ENCODE data around the gene PHTF2. TPM values are rescaled to one million over a fixed set of nuclear protein-coding genes. Genes with fewer than 3 reads are reported as not detected.

PHTF2 gene
- polyA plus RNA-seq, 3 donors from 2014 or later: 4.1 to 9.3 (median 4.1) TPM

DNA sequence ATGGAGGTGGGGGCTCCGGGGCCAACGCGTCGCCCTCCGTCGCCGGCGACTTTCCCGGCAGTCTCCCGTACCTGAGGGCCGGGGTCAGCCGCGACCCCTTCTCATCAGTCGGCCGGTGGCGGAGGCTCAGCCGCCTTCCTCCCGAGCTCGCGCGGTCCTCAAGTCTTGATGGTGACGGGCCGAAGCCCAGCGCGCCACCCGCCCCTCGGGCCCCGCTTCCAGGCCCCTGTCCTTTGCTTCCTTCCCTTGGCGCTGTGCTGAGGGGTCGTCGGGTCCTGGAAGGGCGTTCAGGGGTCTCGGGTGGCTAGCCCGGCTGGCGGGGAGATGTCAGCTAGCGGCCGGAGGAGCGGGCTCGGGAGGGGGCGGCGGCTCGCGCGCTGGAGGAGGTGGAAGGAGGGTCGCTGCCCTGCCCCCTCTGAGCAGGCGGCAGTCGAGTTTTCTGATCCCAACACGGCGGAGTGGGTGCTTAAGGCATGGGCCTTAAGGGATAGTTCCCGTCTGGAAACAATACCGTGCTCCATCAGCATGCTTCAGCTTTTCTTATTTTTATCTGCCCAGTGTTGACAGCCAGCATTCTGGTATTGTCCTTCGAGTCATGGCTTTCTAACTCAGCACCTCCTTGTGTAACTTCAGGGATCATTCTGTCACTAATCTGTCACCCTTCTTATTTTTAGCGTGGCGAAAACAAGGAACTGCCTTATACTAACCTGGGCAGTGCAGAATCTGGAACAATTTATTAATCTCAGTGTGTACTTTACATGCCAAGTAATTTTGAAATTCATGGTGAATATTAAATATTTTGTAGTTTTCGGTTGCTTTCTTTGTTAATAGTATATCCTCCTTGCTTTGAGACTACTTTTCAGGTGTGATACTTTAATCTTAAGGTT is 748 bp downstream of the PHTF2 start:
- DNase-seq: peak; percentile 6 to 24 (median 16)
- peak overlapping the region; percentile 91 to 99 (median 93) for H3K4me3 Mint-ChIP-seq
- peaks cover 74 to 88% of the 10 kb centered on the region in 2 donors for H3K4me1 Mint-ChIP-seq
- H3K27ac Mint-ChIP-seq: peak overlapping the region; percentile 89 to 95 (median 94)
- H3K36me3 Mint-ChIP-seq: no peaks in the 10 kb centered on the region
- peaks cover 6 to 13% (median 9%) of the 10 kb centered on the region in 3 donors for H3K27me3 Mint-ChIP-seq (ENCODE audit: low read depth in 3 of 3)
- no peaks in the 10 kb centered on the region for H3K9me3 Mint-ChIP-seq

DNA sequence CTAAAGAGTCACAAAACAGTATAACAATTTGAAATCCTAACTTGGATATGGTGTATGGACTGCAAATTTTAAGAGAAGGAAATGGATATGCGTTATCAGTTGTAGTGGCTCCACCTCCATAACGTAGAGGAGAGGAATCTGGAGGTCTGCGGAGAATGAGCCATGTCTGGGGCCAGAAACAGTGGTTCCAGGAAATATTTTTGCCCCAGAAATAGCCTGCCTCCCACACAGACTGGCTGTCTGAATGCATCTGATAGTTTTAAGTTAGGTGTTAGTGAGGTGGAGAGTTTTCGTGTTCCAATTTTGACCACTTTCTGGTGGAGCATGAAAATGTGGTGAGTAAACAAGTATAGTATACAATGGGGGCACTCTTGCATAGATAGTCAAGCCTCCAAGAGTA is 1.6 kb downstream of the PHTF2 start:
- DNase-seq: no peak
- H3K4me3 Mint-ChIP-seq: peak overlapping the region; percentile 91 to 99 (median 93)
- H3K27ac Mint-ChIP-seq: peak overlapping the region in 5 of 6 donors; percentile 8 to 82 (median 63)
- no peaks in the 10 kb centered on the region for H3K9me3 Mint-ChIP-seq
- H3K27me3 Mint-ChIP-seq (ENCODE audit: low read depth in 3 of 3): peaks cover 3 to 13% (median 9%) of the 10 kb centered on the region in 3 donors
- no peaks in the 10 kb centered on the region for H3K36me3 Mint-ChIP-seq
- peaks cover 75 to 87% of the 10 kb centered on the region in 2 donors for H3K4me1 Mint-ChIP-seq

DNA sequence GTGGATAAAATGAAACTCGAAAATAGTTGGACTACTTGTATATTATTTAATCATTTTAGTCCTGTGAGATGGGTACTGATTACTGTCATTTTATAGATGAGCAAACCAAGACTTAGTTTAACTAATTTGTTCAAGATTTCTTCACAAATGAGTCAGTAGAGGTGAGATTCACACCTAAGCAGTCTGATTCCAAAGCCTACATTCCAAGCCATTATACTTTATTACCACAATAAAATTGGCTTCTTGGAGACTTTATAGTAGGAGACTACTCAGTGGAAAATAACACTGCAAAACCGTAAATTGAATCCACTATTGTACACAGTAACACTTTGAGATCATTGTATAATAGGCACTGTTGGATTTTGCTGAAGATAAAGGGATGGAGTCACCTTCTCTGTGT is 2.2 kb downstream of the PHTF2 start:
- Mint-ChIP-seq H3K4me3 (peak overlapping the region in 2 of 5 donors; percentile 91 to 97), H3K27ac (no peak overlapping the region), H3K9me3 (no peaks in the 10 kb centered on the region), H3K36me3 (peaks cover 0 to 3% (median 0%) of the 10 kb centered on the region in 3 donors), H3K4me1 (peaks cover 80 to 83% of the 10 kb centered on the region in 2 donors), H3K27me3 (ENCODE audit: low read depth in 3 of 3) (peaks cover 3 to 13% (median 9%) of the 10 kb centered on the region in 3 donors)
- no peak for DNase-seq

DNA sequence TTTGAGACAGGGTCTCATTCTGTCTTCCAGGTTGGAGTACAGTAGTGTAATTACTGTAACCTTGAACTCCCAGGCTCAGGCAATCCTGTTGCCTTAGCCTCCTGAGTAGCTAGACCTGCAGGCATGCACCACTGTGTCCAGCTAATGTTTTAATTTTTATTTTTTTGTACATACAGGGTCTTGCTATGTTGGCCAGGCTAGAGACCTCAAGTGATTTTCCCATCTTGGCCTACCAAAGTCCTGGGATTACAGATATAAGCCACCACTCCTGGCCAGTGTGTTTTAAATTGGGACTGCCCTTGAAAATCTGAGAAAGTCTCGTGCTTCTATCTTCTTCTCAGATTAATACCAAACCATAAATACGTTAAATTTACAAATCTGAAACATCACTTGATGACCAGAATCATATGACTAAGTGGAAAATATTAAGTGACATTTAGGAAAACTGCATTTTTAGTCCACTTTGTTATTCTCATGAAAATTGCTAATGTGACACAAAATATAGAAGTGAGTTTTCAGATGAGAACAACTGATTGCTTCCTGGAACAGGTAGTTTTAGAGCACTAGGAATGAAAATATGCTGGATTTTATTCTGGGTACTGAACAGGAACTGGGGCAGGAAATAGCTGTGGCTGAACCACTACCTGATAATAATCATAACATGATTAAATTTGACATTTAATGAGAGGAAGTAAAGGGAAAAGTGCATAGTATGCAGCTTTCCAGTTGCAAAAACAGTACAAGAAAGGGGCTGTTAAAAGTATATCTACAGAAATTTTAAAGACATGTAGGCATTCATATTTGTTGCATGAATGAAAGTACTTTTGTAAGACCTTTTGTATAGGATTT is 4.2 kb downstream of the PHTF2 start:
- Mint-ChIP-seq H3K27me3 (ENCODE audit: low read depth in 3 of 3) (peaks cover 3 to 9% (median 9%) of the 10 kb centered on the region in 3 donors), H3K27ac (peak overlapping the region in 5 of 6 donors; percentile 4 to 65 (median 46)), H3K9me3 (peaks cover 3 to 15% (median 11%) of the 10 kb centered on the region in 6 donors), H3K4me3 (peak overlapping the region in 4 of 5 donors; percentile 33 to 44 (median 34)), H3K36me3 (peaks cover 7 to 13% (median 7%) of the 10 kb centered on the region in 3 donors), H3K4me1 (peaks cover 65 to 69% of the 10 kb centered on the region in 2 donors)
- no peak for DNase-seq

DNA sequence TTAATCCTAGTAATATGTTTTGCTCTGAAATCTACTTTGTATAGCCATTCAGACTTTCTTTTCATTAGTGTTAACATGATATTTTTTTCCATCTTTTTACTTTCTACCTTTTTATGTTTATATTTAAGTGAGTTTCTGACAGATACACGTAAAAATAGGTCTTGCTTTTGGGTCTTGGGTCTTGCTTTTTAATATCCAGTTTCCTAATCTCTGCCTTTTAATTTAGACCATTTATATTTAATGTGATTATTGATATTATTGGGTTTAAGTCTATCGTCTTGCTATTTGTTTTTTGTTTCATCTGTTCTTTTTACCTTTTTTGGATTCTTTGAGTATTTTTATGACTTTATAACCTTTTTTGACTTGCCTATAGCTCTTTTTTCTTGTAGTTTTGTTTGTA is 7.9 kb downstream of the PHTF2 start:
- no peak for DNase-seq
- H3K36me3 Mint-ChIP-seq: peaks cover 13 to 20% (median 15%) of the 10 kb centered on the region in 3 donors
- H3K27ac Mint-ChIP-seq: no peak overlapping the region
- no peak overlapping the region for H3K4me3 Mint-ChIP-seq
- H3K27me3 Mint-ChIP-seq (ENCODE audit: low read depth in 3 of 3): no peaks in the 10 kb centered on the region
- H3K9me3 Mint-ChIP-seq: peaks cover 3 to 24% (median 17%) of the 10 kb centered on the region in 6 donors
- peaks cover 40 to 41% of the 10 kb centered on the region in 2 donors for H3K4me1 Mint-ChIP-seq

DNA sequence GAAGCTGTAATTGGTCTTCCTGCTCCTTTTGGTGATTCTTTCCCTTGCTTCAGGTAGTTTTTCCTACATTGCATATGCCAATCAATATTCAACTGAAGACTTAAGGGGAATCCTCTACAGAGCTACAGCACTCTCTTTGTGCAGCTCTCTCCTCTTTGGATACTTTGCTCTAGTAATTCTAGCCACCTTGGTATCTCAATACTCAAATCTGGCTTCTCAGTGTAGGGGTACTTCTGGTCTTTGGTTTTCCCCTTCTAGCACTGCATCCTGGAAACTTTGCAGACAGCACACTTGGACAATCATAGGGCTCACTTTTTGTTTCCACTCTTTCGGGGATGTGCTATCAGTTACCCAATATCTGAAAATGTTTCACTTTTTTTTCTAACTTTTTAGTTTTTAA is 9.9 kb downstream of the PHTF2 start:
- peaks cover 23 to 39% of the 10 kb centered on the region in 2 donors for H3K4me1 Mint-ChIP-seq
- peaks cover 3 to 24% (median 17%) of the 10 kb centered on the region in 6 donors for H3K9me3 Mint-ChIP-seq
- DNase-seq: no peak
- peaks cover 0 to 2% (median 0%) of the 10 kb centered on the region in 3 donors for H3K27me3 Mint-ChIP-seq (ENCODE audit: low read depth in 3 of 3)
- H3K27ac Mint-ChIP-seq: no peak overlapping the region
- H3K4me3 Mint-ChIP-seq: no peak overlapping the region
- H3K36me3 Mint-ChIP-seq: peaks cover 13 to 20% (median 15%) of the 10 kb centered on the region in 3 donors

DNA sequence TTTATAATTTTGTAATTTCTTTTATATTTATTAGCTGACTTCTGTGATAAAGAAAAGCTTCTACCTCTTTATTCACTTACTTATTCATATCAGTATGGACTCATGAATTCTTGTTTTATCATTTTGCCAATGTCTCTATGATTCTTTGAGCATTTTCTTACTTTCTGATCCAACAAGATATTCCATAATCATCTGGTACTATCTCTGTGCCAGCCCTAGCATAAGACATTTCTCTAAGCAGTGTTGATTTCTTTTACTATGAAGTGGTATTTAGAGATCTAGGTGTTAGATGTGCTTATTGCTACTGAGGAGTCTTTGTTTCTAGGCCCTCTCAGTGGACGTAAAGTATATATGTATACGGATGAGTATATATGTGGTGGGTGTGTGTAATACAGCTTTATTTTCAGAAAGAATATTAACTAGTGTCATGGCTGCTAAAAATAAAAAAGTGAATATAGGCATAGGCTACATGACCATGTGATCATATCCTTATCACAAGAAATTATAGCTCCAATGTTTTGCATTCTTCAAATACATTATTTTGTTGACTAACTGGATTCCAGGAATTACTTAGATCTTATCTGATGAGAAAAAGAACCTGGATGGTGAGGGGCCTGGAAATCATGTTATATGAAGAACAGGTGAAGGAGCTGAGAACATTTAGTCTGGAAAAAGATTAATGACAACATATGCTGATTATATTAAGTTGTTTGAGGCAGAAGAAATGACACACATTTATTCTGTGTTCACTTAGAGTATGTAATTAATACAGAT is 13.1 kb downstream of the PHTF2 start:
- no peak for DNase-seq
- peaks cover 0 to 2% (median 0%) of the 10 kb centered on the region in 3 donors for H3K27me3 Mint-ChIP-seq (ENCODE audit: low read depth in 3 of 3)
- peaks cover 13 to 20% (median 16%) of the 10 kb centered on the region in 3 donors for H3K36me3 Mint-ChIP-seq
- peak overlapping the region in 1 of 6 donors; percentile 33 for H3K27ac Mint-ChIP-seq
- no peak overlapping the region for H3K4me3 Mint-ChIP-seq
- peaks cover 3 to 20% (median 16%) of the 10 kb centered on the region in 6 donors for H3K9me3 Mint-ChIP-seq
- peaks cover 5 to 35% of the 10 kb centered on the region in 2 donors for H3K4me1 Mint-ChIP-seq

DNA sequence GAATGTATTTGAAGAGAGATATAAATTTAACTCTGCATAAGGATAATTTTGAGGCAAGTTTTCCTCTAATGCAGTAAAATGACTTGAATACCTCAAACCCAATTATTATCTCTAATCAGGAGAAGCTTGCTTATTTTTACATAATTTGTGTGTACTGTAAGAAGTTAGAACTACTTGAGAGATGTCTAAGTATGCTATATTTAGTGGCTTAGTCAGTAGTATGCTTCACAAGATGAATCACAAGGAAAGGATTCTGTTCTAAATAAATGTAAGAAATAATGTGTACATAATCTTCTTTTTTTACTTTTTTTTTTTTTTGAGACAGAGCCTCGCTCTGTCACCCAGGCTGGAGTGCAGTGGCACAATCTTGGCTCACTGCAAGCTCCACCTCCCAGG is 13.7 kb downstream of the PHTF2 start:
- peaks cover 0 to 2% (median 0%) of the 10 kb centered on the region in 3 donors for H3K27me3 Mint-ChIP-seq (ENCODE audit: low read depth in 3 of 3)

DNA sequence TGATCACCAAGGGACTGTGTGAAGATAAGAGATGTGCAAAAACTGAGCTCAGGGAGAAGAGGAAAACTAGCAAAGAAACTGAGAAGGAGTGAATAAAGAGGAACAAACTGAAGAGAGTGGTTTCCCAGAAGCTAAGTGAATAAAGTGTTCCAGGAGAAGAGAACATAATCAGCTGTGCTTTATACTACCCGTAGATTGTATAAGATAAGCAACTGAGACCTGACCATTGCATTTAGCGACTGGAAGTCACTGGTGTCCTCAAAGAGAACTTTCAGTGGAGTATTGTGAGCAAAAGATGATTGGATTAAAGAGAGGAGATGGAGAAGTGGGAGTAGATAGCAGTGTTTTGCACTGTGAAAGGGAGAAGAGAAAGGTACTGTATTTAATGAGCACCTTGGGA is 14.6 kb downstream of the PHTF2 start:
- Mint-ChIP-seq H3K4me3 (no peak overlapping the region), H3K27me3 (ENCODE audit: low read depth in 3 of 3) (peaks cover 0 to 2% (median 0%) of the 10 kb centered on the region in 3 donors), H3K4me1 (peaks cover 5 to 38% of the 10 kb centered on the region in 2 donors), H3K9me3 (peaks cover under 1 to 8% (median 5%) of the 10 kb centered on the region in 6 donors), H3K27ac (no peak overlapping the region), H3K36me3 (peaks cover 15 to 19% (median 18%) of the 10 kb centered on the region in 3 donors)
- no peak for DNase-seq

More for the DNA sequence above, 13.7 kb downstream of the PHTF2 start:
- Mint-ChIP-seq H3K36me3 (peaks cover 18 to 20% (median 19%) of the 10 kb centered on the region in 3 donors), H3K4me1 (peaks cover 5 to 39% of the 10 kb centered on the region in 2 donors), H3K4me3 (no peak overlapping the region), H3K27ac (no peak overlapping the region), H3K9me3 (peaks cover under 1 to 14% (median 12%) of the 10 kb centered on the region in 6 donors)
- no peak for DNase-seq

DNA sequence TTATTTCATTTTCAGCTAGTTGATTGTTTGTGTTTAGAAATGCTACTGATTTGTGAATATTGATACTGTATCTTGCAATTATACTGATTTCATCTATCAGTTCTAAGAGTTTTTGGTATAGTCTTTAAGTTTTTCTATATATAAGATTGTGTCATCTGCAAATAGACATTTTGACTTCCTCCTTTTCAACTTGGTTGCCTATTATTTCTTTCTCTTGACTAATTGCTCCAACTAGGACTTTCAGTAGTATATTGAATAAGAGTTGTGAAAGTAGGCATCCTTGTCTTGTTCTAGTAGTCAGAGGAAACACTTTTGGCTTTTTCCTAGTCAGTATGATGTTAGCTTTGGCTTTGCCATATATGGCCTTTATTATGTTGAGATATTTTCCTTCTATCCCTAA is 20.4 kb downstream of the PHTF2 start:
- peaks cover 13 to 44% of the 10 kb centered on the region in 2 donors for H3K4me1 Mint-ChIP-seq
- H3K27me3 Mint-ChIP-seq (ENCODE audit: low read depth in 3 of 3): peaks cover 0 to 1% (median 0%) of the 10 kb centered on the region in 3 donors
- peaks cover 26 to 43% (median 32%) of the 10 kb centered on the region in 6 donors for H3K9me3 Mint-ChIP-seq
- no peak overlapping the region for H3K4me3 Mint-ChIP-seq
- DNase-seq: no peak
- H3K36me3 Mint-ChIP-seq: peaks cover 41 to 58% (median 57%) of the 10 kb centered on the region in 3 donors
- no peak overlapping the region for H3K27ac Mint-ChIP-seq

DNA sequence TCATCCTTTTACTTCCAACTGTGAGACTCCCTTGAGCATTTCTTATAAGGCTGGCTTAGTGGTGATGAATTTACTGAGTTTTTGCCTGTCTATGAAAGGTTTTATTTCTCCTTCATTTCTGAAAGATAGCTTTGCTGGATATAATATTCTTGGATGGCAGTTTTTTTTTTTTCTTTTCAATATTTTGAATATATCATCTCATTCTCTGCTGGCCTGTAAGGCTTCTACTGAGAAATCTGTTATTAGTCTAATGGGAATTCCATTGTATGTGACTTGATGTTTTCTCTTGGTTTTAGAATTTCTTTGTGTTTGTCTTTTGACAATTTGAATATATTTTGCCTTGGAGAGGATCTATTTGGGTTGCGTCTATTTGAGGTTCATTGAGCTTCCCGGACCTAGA is 22.4 kb downstream of the PHTF2 start:
- Mint-ChIP-seq H3K9me3 (peaks cover 26 to 47% (median 34%) of the 10 kb centered on the region in 6 donors), H3K4me3 (no peak overlapping the region), H3K4me1 (peaks cover 15 to 49% of the 10 kb centered on the region in 2 donors), H3K36me3 (peaks cover 47 to 65% (median 62%) of the 10 kb centered on the region in 3 donors), H3K27ac (no peak overlapping the region), H3K27me3 (ENCODE audit: low read depth in 3 of 3) (peaks cover 0 to 2% (median 1%) of the 10 kb centered on the region in 3 donors)
- DNase-seq: no peak

DNA sequence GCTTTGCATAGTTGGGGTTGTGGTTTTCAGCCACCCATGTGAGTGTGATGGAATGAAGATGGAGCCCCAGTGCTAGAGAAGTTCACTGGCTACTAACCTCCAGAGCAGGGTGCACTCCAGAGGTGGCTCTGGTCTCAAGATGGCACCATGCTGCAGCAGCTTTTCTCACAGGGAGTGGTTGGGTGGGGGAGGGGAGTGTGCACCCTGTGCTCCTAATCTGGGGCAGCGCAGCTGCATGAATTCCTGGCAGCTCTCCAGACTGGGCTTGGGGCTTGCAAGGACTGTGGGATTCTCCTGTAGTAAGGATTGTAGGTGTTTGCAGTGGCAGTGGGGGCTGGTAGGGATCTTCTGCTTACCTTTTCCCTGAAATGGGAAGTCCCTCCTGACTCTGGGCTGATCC is 23.7 kb downstream of the PHTF2 start:
- Mint-ChIP-seq H3K27ac (no peak overlapping the region), H3K4me1 (peaks cover 21 to 53% of the 10 kb centered on the region in 2 donors), H3K36me3 (peaks cover 38 to 57% (median 54%) of the 10 kb centered on the region in 3 donors), H3K27me3 (ENCODE audit: low read depth in 3 of 3) (peaks cover 0 to 2% (median 1%) of the 10 kb centered on the region in 3 donors), H3K9me3 (peaks cover 23 to 47% (median 34%) of the 10 kb centered on the region in 6 donors), H3K4me3 (no peak overlapping the region)
- no peak for DNase-seq
